GM19328 (cell line): Measurements from ENCODE around the gene EPRS1.

ENCODE experiments used
- ATAC-seq: cut with Tn5 transposase; IDR thresholded peaks from one replicate; pipeline ENCODE4 v1.9.1; 2021; ENCODE audit warnings: mild to moderate bottlenecking, moderate library complexity; ENCODE audit not compliant: unreplicated experiment

Gene EPRS1

GRCh38 chr1:220046052-220046930, at the start of gene EPRS1:
TSS of gene EPRS1 (minus strand) at chr1:220046505. CDS start at chr1:220046388, 117 bp downstream.
- peak; percentile 96 for ATAC-seq

DNA sequence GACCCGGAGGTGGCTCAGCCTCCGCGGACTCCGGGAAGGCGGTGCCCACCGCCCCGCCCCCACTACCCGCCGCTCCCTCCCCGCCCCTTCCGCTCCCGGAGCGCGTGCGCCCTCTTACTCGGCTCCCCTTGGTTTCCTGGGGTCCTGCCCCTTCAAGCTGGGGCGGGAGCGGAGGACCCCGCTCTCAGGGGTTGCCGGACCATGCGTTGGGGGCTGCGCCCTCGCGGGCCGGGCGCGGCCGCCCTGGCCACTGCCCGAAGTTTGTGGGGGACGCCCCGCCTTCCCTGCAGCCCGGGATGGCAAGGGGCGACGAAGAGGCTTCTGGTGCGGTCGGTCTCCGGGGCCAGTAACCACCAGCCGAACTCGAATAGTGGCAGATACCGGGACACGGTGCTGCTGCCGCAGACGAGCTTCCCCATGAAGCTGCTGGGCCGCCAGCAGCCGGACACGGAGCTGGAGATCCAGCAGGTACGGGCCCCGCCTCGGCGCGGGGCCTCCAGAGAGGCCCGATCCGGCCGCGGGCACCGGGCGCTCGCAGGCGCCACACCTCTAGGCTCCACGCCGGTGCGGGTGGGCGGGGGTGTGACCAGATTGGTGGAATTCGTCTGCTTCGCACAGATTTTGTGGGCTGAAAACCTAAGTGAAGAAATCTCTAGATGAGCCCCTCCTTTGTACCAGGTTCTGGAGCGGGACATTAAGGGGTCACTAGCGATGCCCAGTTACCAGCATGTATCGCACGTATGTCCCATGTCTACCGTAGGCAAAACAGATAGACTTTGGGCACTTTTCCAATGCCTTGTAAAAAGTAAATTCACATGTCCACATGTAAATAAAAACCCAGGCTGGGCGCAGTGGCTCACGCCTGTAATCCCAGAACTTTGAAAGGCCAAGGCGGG, 48.0 kb upstream of the EPRS1 start, which contains the start of gene IARS2:
IARS2 (plus strand) TSS at position 117 of the 896 bp plus-strand sequence; CDS start at position 202, 85 bp downstream.
- peak; percentile 52 for ATAC-seq

GRCh38 chr1:220093361-220094015, 47.2 kb upstream of the EPRS1 start:
- ATAC-seq = peak; percentile 1

DNA sequence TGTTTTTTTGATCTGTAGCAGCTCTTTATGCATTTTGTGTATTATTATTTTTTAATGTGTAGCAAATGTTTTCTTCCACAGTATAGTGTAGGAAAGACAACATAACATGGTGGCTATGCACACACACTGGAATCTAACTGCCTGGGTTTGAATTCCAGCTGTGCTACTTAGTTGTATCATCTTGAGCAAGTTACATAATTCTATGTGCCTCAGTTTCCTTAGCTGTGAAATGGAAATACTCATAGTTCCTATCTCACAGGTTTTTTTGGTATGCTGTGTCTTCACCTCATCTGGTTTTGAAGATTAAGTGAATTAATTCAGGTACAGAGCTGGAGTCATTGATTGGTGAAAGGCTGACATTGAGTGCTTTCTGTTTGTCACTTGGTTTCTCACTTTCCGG, 46.4 kb upstream of the EPRS1 start:
- ATAC-seq = no peak

DNA sequence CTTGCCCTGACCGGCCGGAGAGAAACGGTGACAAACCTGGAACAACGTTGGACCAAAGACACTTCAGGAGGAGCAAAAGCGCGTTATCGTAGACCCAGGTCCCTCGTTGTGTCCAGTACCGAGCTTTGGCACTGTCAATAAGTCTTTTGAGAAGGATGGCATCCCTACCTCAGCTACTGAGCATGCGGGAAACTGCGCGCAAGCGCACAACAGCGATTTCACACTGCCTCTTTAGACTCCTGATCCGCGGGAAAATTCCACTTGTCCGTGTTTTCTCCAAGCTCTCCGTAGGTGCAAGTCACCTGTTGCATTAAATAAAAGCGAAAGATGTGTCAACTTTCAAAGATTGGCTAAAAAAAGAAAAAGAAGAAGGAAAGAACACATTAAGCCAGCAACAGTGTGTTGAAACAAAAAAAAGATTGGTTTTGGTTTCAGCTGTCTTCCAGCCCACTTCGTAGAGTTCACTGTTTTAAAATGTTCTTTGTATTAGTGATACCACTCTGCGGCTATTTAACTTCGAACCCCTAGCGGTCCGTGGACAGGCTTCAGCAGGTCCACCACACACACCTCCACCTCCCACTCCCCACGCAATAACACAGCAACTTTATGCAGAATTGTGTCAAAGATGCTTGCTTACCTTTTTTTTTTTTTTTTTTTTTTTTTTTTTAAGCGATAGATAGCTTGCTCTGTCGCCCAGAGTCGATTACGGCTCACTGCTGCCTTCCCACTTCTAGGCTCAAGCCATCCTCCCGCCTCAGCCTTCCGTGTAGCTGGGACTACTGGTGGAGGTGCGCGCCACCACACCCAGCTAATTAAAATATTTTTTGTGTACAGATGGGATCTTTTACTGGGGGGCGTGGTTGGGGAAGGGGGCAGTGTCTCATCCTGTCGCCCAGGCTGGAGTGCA, 43.6 kb upstream of the EPRS1 start, which contains the start of gene BPNT1:
BPNT1 (minus strand) TSS at position 139 of the 907 bp plus-strand sequence. CDS start 9,942 bp downstream, outside the sequence.
- peak; percentile 43 for ATAC-seq

DNA sequence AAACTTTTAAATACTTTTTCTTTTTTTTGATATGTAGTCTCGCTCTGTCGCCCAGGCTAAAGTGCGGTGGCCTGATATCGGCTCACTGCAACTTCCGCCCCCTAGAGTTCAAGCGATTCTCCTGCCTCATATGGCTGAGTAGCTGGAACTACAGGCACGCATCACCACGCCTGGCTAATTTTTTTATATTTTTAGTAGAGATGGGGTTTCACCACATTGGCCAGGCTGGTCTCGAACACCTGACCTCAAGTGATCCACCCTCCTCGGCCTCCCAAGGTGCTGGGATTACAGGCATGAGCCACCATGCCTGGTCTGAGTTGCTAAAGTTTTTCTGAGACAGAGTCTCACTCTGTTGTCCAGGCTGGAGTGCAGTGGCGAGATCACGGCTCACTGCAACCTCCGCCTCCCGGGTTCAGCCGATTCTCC, 40.0 kb upstream of the EPRS1 start:
- ATAC-seq = peak; percentile 40

- ATAC-seq = no peak
Observed at GRCh38 chr1:220084460-220084859, 38.2 kb upstream of the EPRS1 start.

DNA sequence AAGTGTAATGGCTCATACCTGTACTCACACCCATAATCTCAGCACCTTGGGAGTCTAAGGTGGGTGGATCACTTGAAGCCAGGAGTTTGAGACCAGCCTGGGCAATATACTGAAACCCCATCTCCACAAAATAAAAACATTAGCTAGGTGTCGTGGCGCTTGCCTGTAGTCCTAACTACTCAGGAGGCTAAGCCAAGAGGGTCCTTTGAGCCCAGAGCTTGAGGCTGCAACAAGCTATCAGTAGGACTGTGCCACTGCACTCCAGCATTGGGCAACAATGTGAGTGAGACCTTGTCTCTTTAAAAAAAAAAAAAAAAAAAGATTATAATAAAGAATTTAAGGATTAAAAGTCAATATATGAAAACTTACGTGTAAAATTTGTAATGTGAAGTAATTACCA, 31.6 kb upstream of the EPRS1 start:
- no peak for ATAC-seq

- no peak for ATAC-seq
Observed at GRCh38 chr1:220076861-220077762, 30.8 kb upstream of the EPRS1 start.

DNA sequence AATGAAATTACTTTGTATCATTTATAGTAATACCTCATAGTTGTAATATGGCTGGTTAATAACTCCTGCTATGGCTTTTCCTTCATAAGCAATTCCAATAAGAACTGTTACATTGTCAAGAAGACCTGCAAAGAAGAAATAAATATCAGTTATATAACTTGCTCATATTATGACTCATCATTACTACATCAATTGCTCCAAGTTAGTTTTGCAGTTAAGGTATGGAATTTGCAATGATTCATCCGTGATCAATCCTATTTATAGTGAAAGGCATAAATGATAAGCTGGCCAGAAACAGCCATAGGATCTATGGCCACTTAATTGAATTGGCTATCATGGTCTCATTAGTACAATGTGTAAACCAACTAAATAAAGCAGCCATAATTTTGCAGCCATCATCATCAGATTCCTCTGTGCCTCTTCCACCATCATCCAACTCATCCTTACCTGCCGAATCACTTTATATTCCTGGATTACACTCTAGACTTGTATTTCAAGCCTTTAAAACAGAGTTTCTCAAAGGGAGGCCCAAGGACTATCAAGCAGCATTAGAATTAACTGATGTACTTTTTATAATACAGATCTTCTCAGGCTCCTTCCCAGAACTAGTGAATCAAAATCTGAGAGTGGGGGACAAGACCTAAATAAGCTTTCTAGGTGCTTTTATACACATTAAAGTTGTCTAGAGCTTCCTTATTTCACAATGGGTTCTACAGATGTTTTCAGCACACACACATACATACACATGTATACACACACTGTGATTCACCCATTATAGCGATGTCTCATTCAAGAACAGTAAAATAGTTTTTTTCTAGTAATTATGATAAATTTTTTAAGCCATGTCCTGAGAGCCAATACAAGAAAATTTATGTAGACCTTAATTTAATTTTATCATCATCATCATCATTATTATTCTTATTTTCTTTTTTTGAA, 21.2 kb upstream of the EPRS1 start:
- ATAC-seq = no peak

- ATAC-seq = no peak
Observed at GRCh38 chr1:220062629-220063028, 16.3 kb upstream of the EPRS1 start.

DNA sequence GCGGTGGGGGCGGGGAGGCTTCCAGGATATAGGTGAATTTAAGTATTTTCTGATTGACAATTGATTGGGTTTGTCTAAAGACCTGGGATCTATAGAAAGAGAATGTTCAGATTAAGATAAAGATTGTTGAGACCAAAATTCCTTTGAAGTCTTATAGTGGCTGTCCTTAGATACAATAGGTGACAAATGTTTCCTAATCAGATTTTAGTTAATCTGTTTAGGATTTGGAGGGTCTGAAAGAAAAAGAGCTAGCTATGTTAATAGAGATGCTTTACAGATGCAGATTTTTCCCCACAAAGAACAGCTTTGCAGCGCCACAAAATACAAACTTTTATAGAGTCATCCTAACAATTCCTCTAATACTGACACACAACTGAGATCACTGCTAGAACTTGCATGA, 14.6 kb upstream of the EPRS1 start:
- ATAC-seq = no peak

DNA sequence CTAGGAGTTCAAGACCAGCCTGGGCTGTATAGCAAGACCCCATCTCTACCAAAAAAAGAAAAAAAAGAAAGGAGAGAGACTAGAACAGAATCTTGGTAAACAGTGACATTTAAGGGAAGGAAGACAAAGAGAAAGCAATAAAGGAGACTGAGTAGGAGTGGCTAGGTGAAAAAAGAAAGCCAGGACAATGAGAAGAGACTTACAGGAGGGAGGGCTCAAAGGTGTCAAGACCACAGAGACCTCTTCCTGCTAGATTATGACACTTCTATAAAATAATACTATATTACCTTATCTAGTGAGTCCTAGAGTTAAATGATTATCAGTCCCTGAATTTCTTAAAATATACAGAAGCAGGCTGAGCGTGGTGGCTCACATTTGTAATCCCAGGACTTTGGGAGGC, 10.1 kb upstream of the EPRS1 start:
- ATAC-seq = no peak

GRCh38 chr1:220045356-220046051, 801 bp downstream of the EPRS1 start:
- no peak for ATAC-seq

- ATAC-seq = no peak
Observed at GRCh38 chr1:220044678-220045355, 1.5 kb downstream of the EPRS1 start.

- no peak for ATAC-seq
Observed at GRCh38 chr1:220043646-220044045, 2.7 kb downstream of the EPRS1 start.
